Stimulated activated CD4-positive, alpha-beta T cell treated with anti-CD3 and anti-CD28 coated beads, Interleukin-4, amount 100 ng/mL, for 4 hours (primary cell): ENCODE results near the gene ERVMER34-1.

Experiments used
- DNase-seq, 2 experiments: peaks; one replicate each; pipeline ENCODE4 v3.0.0-alpha.2; 2020

Gene ERVMER34-1

DNA sequence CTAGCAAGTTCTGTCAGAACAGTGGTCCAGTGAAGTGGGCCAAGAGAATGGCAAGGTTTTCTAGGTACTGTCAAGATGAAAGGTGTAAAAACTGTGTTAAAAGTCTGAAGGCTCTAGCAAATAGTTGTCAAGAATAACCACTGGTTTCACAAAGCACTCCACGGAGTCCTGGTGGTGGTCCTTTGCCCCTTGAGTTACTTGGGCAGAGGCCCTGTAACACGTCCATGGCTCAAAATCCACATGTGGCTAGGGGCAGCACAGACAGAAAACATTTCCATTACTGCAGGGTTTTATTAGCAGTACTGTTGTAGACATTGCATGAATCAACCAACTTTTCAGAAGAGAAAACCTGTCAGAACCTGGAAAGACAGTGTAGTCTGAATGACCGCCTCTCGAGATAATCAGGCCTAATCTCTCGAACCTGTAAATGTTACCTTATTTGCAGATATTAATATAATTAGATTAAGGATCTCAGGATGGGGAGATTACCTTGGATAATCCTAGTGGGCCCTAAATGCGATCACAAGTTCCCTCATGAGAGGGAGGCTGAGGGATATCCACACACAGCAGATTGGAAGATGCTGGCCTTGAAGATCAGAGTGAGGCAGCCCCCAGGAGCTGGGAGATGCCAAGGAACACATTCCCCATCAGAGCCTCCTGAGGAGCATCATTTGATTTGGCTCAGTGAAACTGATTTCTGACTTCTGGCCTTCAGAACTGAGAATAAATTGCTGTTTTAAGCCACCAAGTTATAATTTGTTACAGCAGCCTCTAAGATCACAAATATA is 34.7 kb downstream of the ERVMER34-1 start:
- DNase-seq, result no peak

GRCh38 chr4:52715914-52716313 is 35.3 kb downstream of the ERVMER34-1 start:
- no peak for DNase-seq

DNA sequence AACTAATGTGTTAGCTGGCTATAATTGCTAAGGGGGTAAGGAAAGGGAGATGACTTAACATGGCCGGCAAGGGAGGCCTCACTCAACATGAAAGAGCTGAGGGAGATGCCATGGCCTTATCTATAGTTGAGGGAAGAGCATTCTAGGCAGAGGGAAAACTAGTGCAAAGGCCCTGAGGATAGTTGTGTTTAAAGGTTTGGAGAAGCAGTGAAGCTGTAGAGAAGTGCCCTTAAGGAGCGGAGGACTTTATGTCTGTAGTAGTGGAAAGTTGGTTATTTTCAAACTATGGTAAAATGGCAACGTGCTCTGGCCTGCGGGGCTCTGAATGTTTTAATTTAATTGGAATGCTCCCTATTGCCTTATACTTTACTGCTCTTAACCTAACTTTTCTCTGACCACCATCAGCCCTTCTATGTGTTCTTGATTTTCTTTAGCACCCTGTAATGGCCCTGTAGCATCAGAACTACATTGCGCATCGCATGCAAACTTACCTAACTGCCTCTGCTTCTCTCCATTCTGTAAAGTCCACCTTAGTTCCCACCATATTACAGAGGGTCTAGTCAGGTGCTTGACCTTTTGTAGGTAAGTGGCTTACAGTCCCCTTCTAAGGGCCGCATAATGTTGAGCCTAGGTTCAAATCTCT is 35.8 kb downstream of the ERVMER34-1 start:
- no peak for DNase-seq

GRCh38 chr4:52714597-52715254 is 36.5 kb downstream of the ERVMER34-1 start:
- no peak for DNase-seq

- no peak for DNase-seq
These were observed 37.7 kb downstream of the ERVMER34-1 start for GRCh38 chr4:52713456-52713937.

GRCh38 chr4:52712251-52713130 is 38.7 kb downstream of the ERVMER34-1 start:
- peak; percentile 94 to 97 for DNase-seq

DNA sequence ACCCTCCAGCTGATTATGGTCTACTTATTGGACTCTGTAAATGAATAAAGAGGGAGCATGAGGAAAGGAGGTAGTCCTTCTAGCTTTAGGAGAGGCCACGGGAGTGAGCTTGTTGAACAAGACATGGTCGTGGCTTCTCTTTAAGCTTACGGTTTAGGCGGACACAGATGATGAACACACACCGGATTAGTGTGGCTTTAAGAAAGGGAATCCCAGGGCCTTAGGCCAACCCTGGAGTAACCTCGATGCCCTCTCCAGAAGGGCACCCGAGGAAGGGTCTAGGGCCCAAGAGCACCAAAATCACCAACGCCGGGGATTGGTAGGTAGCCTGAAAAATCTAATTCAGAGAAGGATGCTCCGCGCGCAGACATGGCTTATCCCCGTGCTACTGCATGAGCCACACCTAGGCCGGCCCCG is 39.4 kb downstream of the ERVMER34-1 start:
- no peak for DNase-seq

DNA sequence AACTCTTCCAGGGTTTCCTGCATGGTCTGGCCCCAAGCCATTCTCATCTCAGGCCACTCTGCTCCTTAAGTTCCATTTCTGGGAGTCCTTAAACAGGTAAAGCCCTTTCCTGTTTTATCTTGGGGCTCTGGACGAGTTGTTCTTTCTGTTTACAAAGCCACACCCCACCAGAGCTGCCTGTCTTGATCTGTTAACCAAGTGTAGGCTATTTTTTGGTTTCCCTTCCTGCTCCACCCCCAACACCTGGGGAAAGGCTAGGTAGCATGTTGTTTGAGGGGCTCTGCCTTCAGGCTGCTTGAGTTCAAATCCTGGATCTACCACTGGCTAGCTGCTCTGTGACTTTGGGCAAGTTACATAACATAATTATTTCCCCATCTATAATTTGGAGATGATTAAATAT is 40.0 kb downstream of the ERVMER34-1 start:
- DNase-seq, result no peak

DNA sequence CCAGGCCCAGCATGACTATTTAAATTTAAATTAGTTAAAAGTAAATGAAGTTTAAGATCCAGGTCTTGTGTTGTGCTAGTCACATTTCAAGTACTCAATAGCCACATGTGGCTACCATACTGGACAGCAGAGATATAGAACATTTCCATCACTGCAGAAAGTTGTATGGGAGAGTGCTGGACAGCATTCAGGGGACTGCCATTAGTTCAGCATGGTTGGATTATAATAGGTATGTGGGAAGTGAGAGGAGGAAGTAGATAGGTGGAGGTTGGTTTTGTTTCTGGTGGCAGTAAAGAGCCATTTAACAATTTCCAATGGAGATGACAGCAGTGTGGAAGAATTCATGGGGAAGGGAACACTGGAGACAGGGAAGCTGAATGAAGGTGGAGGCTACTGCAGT is 42.1 kb downstream of the ERVMER34-1 start:
- no peak for DNase-seq

- no peak for DNase-seq
These were observed 46.6 kb downstream of the ERVMER34-1 start for GRCh38 chr4:52704661-52705060.

DNA sequence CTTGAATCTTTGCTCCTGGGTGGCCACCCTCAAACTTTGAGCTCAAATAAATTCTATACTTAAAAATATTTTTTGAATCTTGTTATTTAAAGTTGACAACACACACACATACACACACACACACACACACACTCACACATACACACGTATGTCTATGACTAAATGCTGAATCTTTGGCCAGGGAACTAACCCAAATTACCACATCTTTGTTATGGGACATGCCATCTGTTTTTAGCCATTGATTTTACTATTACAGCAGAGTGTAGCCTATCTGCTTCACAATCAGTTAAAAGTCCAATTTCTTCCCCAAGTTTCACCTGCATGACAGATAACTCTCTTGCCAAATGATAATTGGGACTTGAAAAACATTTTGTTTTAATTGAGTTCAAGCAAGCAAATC is 47.1 kb downstream of the ERVMER34-1 start:
- no peak for DNase-seq

- DNase-seq, result no peak
These were observed 50.0 kb downstream of the ERVMER34-1 start for GRCh38 chr4:52701207-52701606.

DNA sequence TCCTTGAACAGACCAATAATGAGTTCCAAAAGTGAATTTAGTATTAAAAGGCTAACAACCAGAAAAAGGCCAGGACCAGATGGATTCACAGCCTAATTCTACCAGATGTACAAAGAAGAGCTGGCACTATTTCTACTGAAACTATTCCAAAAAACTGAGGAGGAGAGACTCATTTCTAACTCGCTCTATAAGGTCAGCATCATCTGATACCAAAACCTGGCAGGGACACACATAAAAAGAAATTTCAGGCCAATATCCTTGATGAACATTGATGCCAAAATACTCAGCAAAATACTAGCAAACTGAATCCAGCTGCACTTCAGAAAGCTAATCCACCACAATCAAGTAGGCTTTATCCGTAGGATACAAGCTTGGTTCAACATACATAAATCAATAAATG is 56.3 kb downstream of the ERVMER34-1 start:
- no peak for DNase-seq

DNA sequence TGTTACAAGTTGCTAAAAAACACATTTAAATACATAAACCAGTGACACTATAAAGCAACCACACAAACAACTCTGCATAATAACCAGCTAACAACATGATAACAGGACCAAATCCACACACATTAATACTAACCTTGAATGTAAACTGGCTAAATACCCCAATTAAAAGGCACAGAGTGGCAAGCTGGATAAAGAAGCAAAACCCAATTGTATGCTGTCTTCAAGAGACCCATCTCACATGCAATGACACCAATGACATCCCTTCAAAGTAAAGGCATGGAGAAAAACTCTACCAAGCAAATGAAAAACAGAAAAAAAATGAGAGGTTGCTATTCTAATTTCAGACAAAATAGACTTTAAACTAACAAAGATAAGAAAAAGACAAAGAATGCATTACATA is 57.7 kb downstream of the ERVMER34-1 start:
- DNase-seq, result no peak
